Mucosa of gallbladder (tissue), 1 donor: Measurements from ENCODE around the gene SDHC. TPM values are rescaled to one million over a fixed set of nuclear protein-coding genes. Genes with fewer than 3 reads are reported as not detected.
"Not testable (repeated sequence)": the region's sequence is repeated elsewhere in the genome, so short reads cannot be mapped to it uniquely, and the experiment has no call there.

Experiments
- DNase-seq: peaks from one replicate; pipeline ENCODE4 v3.0.0-alpha.2; 2020; ENCODE audit warnings: low spot score
- total RNA-seq: library from RNA; stranded (reverse); gene quantifications from one replicate; pipeline ENCODE4 v1.2.1, GENCODE V29; 2021
- donor health status: DM: no; HTN: no; CAD: no.

SDHC gene
- total RNA-seq, 1 donor from 2014 or later: 203 TPM

- DNase-seq: no peak
These were observed 68.2 kb downstream of the SDHC start for GRCh38 chr1:161382214-161383019.

- no peak for DNase-seq
These were observed 74.5 kb downstream of the SDHC start for GRCh38 chr1:161388639-161389038.

DNA sequence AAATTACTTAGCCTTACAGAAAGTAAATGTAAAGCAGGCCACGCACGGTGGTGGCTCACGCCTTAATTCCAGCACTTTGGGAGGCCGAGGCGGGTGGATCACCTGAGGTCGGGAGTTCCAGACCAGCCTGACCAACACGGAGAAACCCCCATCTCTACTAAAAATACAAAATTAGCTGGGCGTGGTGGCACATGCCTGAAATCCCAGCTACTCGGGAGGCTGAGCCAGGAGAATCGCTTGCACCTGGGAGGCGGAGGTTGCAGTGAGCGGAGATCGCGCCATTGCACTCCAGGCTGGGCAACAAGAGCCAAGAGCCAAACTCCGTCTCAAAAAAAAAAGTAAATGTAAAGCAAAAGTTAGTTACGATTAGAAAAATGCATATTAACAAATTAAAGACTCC is 75.0 kb downstream of the SDHC start:
- DNase-seq: not testable (repeated sequence)

DNA sequence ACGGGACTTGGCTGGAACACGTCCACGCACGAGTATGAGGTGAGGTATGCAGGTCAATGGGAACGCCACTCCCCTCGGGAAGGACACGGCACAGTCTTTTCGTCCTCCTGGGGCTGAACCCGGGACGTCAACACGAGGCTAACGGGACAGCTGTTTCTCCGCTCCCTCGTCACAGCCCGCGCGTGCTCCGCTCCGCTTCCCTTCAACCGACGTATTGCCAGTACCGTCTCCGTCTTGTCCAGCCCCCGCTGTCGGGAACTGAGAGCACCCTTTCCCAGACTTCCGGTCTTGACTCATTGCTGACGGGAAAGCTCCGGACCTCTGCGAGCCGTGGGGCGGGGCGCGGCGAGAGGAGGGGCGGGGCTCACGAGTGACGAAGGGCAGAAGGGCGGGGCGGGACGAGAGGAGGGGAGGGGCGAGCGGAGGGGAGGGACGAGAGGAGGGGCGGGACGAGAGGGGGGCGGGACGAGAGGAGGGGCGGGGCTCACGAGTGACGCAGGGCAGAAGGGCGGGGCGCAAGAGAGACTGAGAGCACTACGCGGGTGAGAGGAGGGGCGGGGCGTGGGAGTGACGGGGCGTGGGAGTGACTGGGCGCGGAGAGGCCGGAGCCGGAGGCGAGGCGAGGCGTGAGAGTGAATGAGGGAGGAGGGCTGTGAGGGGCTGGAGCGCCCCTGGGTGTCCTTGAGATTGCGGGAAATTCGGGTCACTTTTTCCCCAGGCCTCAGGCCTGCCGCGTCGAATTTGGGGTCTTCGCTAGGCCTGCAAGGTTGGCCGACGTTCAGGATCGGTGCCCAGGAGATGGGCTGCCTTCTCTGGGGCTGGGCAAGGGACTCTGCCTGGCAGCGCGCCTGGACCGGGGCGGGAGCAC is 75.7 kb downstream of the SDHC start:
- peak; percentile 96 for DNase-seq

DNA sequence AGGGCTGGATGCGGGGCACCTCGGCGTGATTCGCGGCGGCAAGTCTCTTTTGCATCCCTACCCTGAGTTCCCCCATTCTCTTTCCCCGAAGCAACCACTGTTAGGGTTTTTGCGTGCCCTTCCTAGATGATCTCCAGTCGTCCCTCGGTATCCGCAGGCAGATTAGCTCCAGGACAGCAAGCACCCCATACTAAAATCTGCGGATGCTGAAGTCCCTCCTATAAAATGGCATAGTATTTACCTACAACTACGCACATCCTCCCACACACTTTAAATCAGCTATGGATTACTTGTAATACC is 76.3 kb downstream of the SDHC start:
- DNase-seq: no peak

- not testable (repeated sequence) for DNase-seq
These were observed 77.0 kb downstream of the SDHC start for GRCh38 chr1:161391136-161391535.

GRCh38 chr1:161391611-161392010 is 77.4 kb downstream of the SDHC start:
- no peak for DNase-seq

DNA sequence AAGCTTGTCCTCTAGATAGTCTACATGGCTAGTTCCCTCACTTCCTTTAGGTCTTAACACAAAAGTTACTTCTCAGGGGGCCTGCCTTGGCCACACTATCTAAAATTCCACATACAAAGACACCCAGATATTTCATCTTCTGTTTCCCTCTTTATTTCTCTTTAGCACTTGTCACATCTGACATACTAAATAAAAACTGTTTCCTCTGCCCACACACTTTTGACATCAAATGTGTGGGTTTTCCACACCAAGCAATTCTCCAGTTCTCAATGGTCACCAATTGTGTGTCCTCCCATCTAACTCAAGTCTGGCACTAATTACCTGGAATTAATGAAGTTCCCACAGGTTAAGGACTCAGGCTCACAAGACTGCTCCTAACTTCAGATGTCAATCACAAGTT is 79.0 kb downstream of the SDHC start:
- no peak for DNase-seq

- DNase-seq: not testable (repeated sequence)
These were observed 82.9 kb downstream of the SDHC start for GRCh38 chr1:161397038-161397437.

GRCh38 chr1:161398900-161399256 is 84.7 kb downstream of the SDHC start:
- DNase-seq: no peak

DNA sequence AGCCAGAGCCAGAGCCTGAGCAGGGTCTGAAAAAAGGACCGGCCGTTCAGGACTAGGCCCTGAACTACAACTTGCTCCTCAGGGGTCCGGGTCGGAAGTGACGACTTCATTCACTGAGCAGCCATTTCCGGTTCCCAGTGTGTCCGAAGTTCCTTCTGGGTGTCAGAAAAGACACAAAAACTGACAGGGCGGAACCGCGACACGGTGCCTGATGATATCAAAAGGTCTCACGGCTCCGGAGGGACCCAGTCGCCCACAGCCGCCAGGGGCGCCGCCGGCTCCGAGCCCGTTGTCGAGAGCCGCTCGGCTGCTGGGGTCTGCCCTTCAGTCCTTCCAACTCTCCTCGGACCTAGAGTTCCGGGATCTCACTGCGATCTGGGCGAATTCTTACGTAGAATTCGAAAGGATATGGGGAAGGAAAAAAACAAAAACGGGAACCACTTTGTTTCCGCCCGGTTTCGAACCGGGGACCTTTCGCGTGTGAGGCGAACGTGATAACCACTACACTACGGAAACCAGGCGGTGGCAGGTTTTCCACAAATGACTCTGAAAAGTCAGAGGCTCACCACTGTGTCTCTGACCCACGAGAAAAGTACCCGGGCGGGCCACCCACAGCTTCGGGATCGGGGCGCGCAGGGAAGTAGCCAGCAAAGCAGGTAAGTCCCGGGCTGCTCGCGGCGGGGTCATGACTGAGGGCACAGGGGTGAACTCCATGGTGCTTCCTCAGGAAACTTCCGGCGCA is 85.2 kb downstream of the SDHC start:
- DNase-seq: peak; percentile 94

GRCh38 chr1:161402446-161402845 is 88.3 kb downstream of the SDHC start:
- DNase-seq: no peak

DNA sequence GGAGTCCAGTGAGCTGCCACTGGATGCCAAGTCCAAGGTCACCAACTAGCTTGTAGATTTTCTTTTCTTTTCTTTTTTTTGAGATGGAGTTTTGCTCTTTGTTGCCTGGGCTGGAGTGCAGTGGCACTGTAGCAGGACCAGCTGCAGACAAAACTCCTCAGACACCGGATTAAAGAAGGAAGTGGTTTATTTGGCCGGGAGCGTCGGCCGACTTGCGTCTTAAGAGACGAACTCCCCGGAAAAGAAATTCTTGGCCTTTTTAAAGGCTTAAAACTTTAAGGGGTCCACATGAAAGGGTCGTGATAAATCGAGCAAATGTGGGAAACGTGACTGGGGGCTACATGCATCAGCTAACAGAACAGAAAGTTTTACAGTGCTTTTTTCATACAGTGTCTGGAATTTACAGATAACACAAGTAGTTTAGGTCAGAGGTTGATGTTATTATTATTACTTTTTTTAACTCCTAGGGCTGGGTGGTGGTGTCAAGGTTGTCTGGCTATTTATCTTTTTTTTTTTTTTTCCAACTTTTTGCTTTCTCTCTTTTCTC is 89.9 kb downstream of the SDHC start:
- DNase-seq: no peak

DNA sequence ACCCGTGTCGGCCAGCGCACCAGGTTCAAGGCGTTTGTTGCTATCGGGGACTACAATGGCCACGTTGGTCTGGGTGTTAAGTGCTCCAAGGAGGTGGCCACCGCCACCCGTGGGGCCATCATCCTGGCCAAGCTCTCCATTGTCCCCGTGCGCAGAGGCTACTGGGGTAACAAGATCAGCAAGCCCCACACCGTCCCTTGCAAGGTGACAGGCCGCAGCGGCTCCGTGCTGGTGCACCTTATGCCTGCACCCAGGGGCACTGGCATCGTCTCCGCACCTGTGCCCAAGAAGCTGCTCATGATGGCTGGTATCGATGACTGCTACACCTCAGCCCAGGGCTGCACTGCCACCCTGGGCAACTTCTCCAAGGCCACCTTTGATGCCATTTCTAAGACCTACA is 92.4 kb downstream of the SDHC start:
- DNase-seq: not testable (repeated sequence)

DNA sequence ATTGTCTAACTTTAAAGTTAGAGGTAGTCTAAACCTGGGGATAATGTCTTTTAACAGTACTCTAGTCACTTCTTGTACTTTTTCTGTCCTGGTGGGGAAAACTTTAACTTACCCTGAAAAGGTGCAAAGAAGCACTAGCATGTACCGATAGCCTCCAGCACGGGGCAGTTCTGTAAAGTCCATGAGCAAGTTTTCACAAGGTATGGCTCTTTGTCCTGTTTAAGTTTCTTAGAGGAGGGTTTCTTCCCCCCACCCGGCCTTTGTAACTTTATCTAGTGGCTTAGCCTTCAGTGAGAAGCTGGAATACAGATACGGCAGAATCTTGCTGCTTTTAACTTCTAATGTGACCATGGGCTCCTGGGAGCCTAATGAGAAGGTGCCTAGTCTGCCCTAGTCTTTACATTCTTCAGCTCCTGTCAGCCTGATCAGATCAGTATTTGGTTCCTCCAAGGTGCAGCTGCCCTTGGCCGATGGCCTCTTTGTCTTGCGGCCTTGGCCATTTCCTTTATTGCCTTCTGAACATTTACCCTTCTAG is 93.3 kb downstream of the SDHC start:
- DNase-seq: no peak

DNA sequence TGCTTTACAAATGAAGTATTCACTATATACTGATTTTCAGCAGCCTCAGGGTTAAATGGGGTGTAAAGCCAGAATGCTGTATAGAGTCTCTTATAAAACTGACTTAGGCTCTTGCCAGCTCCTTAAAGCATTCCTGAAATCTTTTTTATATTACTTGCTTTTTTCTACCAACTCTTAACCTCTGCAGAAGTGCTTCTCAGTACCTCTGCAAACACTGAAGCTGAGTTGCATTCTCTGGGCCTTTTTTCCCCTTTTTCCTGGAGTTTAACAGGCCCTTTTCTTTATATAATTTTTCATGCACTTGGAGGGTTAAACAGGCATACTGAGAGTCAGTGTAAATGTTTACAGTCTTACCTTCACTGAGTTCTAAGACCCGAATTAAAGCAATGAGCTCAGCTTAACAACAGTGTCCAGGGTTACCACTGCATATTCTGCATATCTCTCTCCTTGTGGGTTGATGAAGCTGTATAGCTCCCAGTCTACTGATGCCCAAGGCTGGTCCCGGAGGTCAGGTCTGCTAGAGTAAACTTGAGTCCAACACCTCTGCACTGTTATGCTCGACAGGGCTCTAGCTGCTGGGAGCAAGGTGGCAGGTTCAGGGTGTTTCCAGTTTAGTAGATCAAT is 94.4 kb downstream of the SDHC start:
- no peak for DNase-seq

DNA sequence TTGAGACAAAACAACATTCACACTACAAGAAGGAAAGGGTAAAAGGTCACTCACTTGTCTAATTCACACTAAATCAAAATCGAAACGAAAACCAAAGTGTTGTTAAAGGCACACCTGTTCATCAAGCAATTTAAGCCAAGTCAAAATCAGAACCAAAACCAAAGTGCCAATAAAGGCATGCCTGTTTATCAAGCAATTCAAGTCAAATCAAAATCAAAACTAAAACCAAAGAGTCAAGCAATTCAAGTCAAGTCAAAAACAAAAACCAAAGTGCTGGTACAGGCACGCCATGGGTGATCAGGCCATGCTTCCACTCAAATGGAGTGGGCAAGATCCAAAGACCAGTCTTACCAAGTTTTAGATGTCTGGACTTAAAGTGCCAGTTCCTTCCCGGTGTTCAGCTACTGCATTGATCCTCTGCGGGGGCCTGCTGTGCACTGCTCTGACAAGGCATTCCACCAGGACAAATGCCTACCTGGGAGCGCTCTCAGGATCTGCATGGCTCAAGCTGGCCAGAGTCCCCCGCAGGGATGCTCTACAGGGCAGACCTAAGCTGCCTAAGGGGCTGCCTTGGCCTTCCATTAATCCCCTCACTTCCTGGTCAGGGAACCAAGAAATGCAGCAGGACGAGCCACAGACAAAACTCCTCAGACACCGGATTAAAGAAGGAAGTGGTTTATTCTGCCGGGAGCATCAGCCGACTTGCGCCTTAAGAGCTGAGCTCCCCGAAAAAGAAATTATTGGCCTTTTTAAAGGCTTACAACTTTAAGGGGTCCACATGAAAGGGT is 95.9 kb downstream of the SDHC start:
- DNase-seq: not testable (repeated sequence)

- not testable (repeated sequence) for DNase-seq
These were observed 96.4 kb downstream of the SDHC start for GRCh38 chr1:161410636-161410970.
